ENCODE data around the gene CABP7.

The CABP7 gene

GRCh38 chr22:29701155-29701999 is 18.4 kb upstream of the CABP7 start:
- H3K4me3 ChIP-seq (ENCODE audit: low read depth, low read length) = no peak overlapping the region
- peak; percentile 33 for TF ChIP-seq CTCF (IDR thresholded peaks at IDR 0.05; ENCODE audit: low read depth, low read length)
- DNase-seq (ENCODE audit: low read depth, low spot score) = no peak
- in situ Hi-C loops (cut with HindIII; ENCODE audit: low sequenced_read_pairs) = no loop called here

- no peak for TF ChIP-seq CTCF (IDR thresholded peaks at IDR 0.05; ENCODE audit: low read depth, low read length)
- in situ Hi-C loops (cut with HindIII; ENCODE audit: low sequenced_read_pairs) = no loop called here
- no peak for DNase-seq (ENCODE audit: low read depth, low spot score)
- H3K4me3 ChIP-seq (ENCODE audit: low read depth, low read length) = no peak overlapping the region
Observed at GRCh38 chr22:29702000-29702930, 17.5 kb upstream of the CABP7 start.

GRCh38 chr22:29702931-29703501 is 16.8 kb upstream of the CABP7 start:
- TF ChIP-seq CTCF (IDR thresholded peaks at IDR 0.05; ENCODE audit: low read depth, low read length) = no peak
- no peak overlapping the region for H3K4me3 ChIP-seq (ENCODE audit: low read depth, low read length)

GRCh38 chr22:29703569-29704195 is 16.1 kb upstream of the CABP7 start:
- no peak overlapping the region for H3K4me3 ChIP-seq (ENCODE audit: low read depth, low read length)
- no peak for DNase-seq (ENCODE audit: low read depth, low spot score)
- in situ Hi-C loops (cut with HindIII; ENCODE audit: low sequenced_read_pairs) = no loop called here
- TF ChIP-seq CTCF (IDR thresholded peaks at IDR 0.05; ENCODE audit: low read depth, low read length) = no peak

More at GRCh38 chr22:29702931-29703501, 16.8 kb upstream of the CABP7 start:
- DNase-seq (ENCODE audit: low read depth, low spot score) = no peak
- in situ Hi-C loops (cut with HindIII; ENCODE audit: low sequenced_read_pairs) = no loop called here

GRCh38 chr22:29704528-29705285 is 15.1 kb upstream of the CABP7 start:
- peak; percentile 50 for DNase-seq (ENCODE audit: low read depth, low spot score)
- TF ChIP-seq CTCF (IDR thresholded peaks at IDR 0.05; ENCODE audit: low read depth, low read length) = no peak
- no peak overlapping the region for H3K4me3 ChIP-seq (ENCODE audit: low read depth, low read length)
- in situ Hi-C loops (cut with HindIII; ENCODE audit: low sequenced_read_pairs) = no loop called here
